SU-DHL-6 (cell line): ENCODE data around the gene PPCS.

ENCODE experiments used
- H2AFZ ChIP-seq: fragments of 200-600 bp; sonication (generic); 2 replicates; pipeline ENCODE4 v1.6.1; 2014; ENCODE audit warnings: low read depth, mild to moderate bottlenecking, moderate library complexity, mixed read lengths, antibody characterized with exemption, low read length; ENCODE audit not compliant: severe bottlenecking
- H3F3A ChIP-seq: fragments of 200-600 bp; shearing (Covaris generic); 2 replicates; pipeline ENCODE4 v1.6.0; 2016; ENCODE audit warnings: antibody characterized with exemption, mild to moderate bottlenecking; ENCODE audit not compliant: insufficient read depth
- H3K27ac ChIP-seq: fragments of 200-600 bp; sonication (generic); 2 replicates; pipeline ENCODE4 v1.5.1; 2016; ENCODE audit warnings: low read depth, mild to moderate bottlenecking, low read length, moderate library complexity, mixed read lengths
- H3K27me3 ChIP-seq: fragments of 200-600 bp; sonication (generic), shearing (Covaris generic); 2 replicates; pipeline ENCODE4 v1.6.0; 2014; ENCODE audit warnings: mild to moderate bottlenecking, low read length
- H3K36me3 ChIP-seq: fragments of 200-600 bp; sonication (generic); 2 replicates; pipeline ENCODE4 v1.6.1; 2014; ENCODE audit warnings: mild to moderate bottlenecking, low read length, mixed read lengths
- H3K4me2 ChIP-seq: fragments of 300-600, 200-600 bp; shearing (Covaris generic), sonication (generic); 2 replicates; pipeline ENCODE4 v1.6.0; 2014; ENCODE audit warnings: low read length, low read depth, mild to moderate bottlenecking; ENCODE audit not compliant: poor library complexity, severe bottlenecking
- H3K4me3 ChIP-seq: fragments of 200-600 bp; sonication (generic); 2 replicates; pipeline ENCODE4 v1.5.1; 2014; ENCODE audit warnings: antibody characterized with exemption, low read length, mild to moderate bottlenecking, mixed read lengths; ENCODE audit not compliant: insufficient read depth, poor library complexity, severe bottlenecking
- H3K79me2 ChIP-seq: fragments of 200-600 bp; sonication (generic); 2 replicates; pipeline ENCODE4 v1.6.1; 2014; ENCODE audit warnings: mild to moderate bottlenecking, low read length, moderate library complexity; ENCODE audit not compliant: insufficient read depth
- H3K9ac ChIP-seq: fragments of 200-600 bp; sonication (generic); 2 replicates; pipeline ENCODE4 v1.7.0; 2014; ENCODE audit warnings: mild to moderate bottlenecking, low read length
- H3K9me2 ChIP-seq: fragments of 200-600 bp; sonication (generic); replicated peaks from 2 replicates; pipeline ENCODE4 v1.6.1; 2014; ENCODE audit warnings: low read length; ENCODE audit not compliant: insufficient read depth
- H3K9me3 ChIP-seq: fragments of 200-600 bp; sonication (generic); 2 replicates; pipeline ENCODE4 v1.6.1; 2014; ENCODE audit warnings: low read length, mixed read lengths; ENCODE audit not compliant: insufficient read depth
- H4K20me1 ChIP-seq: fragments of 200-600 bp; sonication (generic); 2 replicates; pipeline ENCODE4 v1.6.1; 2014; ENCODE audit warnings: low read depth, mild to moderate bottlenecking, antibody characterized with exemption, low read length, moderate library complexity, mixed read lengths
- EZH2phosphoT487 ChIP-seq: fragments of 200-600 bp; sonication (generic), shearing (Covaris generic); conservative IDR thresholded peaks from 2 replicates; pipeline ENCODE4 v1.6.1; 2018; ENCODE audit warnings: mild to moderate bottlenecking, antibody characterized with exemption, low read length, moderate library complexity, mixed read lengths
- TF ChIP-seq, protein P1 (sequence below): fragments of 200-600 bp; sonication (generic); IDR thresholded peaks from one replicate; pipeline ENCODE4 v1.5.1; 2017; ENCODE audit warnings: antibody characterized with exemption, mild to moderate bottlenecking, low read length, moderate library complexity; ENCODE audit not compliant: insufficient read depth, poor library complexity, severe bottlenecking

Gene PPCS

GRCh38 chr1:42456010-42456753 is at the start of gene PPCS, which contains the start of gene ZMYND12:
Gene PPCS, plus strand, starts transcription at chr1:42456543. Its CDS starts 23 bp downstream, at chr1:42456566.
Gene ZMYND12, minus strand, starts transcription at chr1:42456022. Its CDS starts 25 bp downstream, at chr1:42455997.
- Histone ChIP-seq H3K9me3 (no peaks in the 10 kb centered on the region), H3K36me3 (peaks cover 6% of the 10 kb centered on the region; the same call in 1 of the 2 replicates), H2AFZ (peak within 1 kb of the TSS; percentile 95), H3K79me2 (peaks cover 9% of the 10 kb centered on the region; the same call in 1 of the 2 replicates), H3K4me3 (peak within 1 kb of the TSS; percentile 74), H3K9me2 (no peaks in the 10 kb centered on the region), H3K9ac (peak within 1 kb of the TSS; percentile 92), H3K4me2 (peak within 1 kb of the TSS; percentile 88), H3K27me3 (no peaks in the 10 kb centered on the region), H4K20me1 (no peaks in the 10 kb centered on the region), H3K27ac (peak within 1 kb of the TSS; percentile 79), H3F3A (peaks cover 3% of the 10 kb centered on the region; the same call in 1 of the 2 replicates)
- no peak for TF ChIP-seq EZH2phosphoT487
- TF ChIP-seq, protein P1, sequence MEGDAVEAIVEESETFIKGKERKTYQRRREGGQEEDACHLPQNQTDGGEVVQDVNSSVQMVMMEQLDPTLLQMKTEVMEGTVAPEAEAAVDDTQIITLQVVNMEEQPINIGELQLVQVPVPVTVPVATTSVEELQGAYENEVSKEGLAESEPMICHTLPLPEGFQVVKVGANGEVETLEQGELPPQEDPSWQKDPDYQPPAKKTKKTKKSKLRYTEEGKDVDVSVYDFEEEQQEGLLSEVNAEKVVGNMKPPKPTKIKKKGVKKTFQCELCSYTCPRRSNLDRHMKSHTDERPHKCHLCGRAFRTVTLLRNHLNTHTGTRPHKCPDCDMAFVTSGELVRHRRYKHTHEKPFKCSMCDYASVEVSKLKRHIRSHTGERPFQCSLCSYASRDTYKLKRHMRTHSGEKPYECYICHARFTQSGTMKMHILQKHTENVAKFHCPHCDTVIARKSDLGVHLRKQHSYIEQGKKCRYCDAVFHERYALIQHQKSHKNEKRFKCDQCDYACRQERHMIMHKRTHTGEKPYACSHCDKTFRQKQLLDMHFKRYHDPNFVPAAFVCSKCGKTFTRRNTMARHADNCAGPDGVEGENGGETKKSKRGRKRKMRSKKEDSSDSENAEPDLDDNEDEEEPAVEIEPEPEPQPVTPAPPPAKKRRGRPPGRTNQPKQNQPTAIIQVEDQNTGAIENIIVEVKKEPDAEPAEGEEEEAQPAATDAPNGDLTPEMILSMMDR = no peak

GRCh38 chr1:42414551-42415496 is 41.5 kb upstream of the PPCS start:
- Histone ChIP-seq H3F3A (no peaks in the 10 kb centered on the region), H3K79me2 (no peaks in the 10 kb centered on the region), H3K9me2 (no peaks in the 10 kb centered on the region), H3K4me2 (no peak overlapping the region), H3K36me3 (no peaks in the 10 kb centered on the region), H2AFZ (no peak overlapping the region), H3K27ac (no peak overlapping the region), H4K20me1 (no peaks in the 10 kb centered on the region), H3K4me3 (no peak overlapping the region), H3K27me3 (no peaks in the 10 kb centered on the region), H3K9ac (no peak overlapping the region), H3K9me3 (no peaks in the 10 kb centered on the region)
- TF ChIP-seq EZH2phosphoT487 = no peak
- TF ChIP-seq, protein P1 = no peak

GRCh38 chr1:42417166-42417565 is 39.2 kb upstream of the PPCS start:
- Histone ChIP-seq H3K4me3 (no peak overlapping the region), H3K79me2 (no peaks in the 10 kb centered on the region), H3K9ac (no peak overlapping the region), H4K20me1 (no peaks in the 10 kb centered on the region), H3K27ac (no peak overlapping the region), H3K36me3 (no peaks in the 10 kb centered on the region), H3K9me2 (no peaks in the 10 kb centered on the region), H3F3A (no peaks in the 10 kb centered on the region), H2AFZ (no peak overlapping the region), H3K4me2 (no peak overlapping the region), H3K9me3 (no peaks in the 10 kb centered on the region), H3K27me3 (no peaks in the 10 kb centered on the region)
- TF ChIP-seq, protein P1 = no peak
